Measurements from ENCODE around the gene IFNL2.

The IFNL2 gene

GRCh38 chr19:39318690-39319089 is 50.5 kb downstream of the IFNL2 start:
- no peak for DNase-seq

GRCh38 chr19:39319098-39319891 is 51.1 kb downstream of the IFNL2 start:
- DNase-seq = no peak
